ENCODE measurements around the gene HMX2. TPM values are rescaled to one million over a fixed set of nuclear protein-coding genes. Genes with fewer than 3 reads are reported as not detected.

The HMX2 gene
- total RNA-seq, 1 experiment from 2014 or later = 0.46 TPM

DNA sequence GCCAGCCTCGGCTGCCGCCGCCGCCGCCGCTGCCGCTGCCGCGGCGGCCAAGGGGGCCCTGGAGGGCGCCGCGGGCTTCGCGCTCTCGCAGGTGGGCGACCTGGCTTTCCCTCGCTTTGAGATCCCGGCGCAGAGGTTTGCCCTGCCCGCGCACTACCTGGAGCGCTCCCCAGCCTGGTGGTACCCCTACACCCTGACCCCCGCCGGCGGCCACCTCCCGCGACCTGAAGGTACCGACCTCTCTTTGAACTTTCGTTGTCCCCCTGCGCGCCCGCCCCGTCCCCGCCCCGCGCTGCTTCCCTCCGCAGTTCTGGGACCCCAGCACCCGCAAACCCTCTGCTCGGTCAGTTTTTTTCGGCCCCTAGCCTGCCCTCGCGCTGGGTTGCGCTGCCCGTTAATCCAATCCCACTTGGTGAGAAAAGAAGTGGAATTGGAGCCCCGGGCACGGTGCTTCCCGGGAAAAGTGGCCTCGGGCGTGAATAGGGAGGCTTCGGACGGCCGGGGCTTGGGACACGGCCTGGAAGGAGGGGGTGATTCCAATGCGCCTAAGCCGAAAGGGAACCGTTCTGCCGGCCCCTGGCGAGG, 11.6 kb upstream of the HMX2 start:
- Mint-ChIP-seq H3K27me3 (ENCODE audit: low read depth) (peaks cover 98% of the 10 kb centered on the region), H3K9me3 (peaks cover 2 to 8% of the 10 kb centered on the region in 2 experiments; a peak in 3 of 5 replicates), H3K4me1 (peaks cover 35 to 54% of the 10 kb centered on the region in 2 experiments), H3K4me3 (peak overlapping the region; percentile 54 to 85), H3K36me3 (ENCODE audit: insufficient read depth in 1 of 3, low read depth in 3 of 3) (no peaks in the 10 kb centered on the region), H3K27ac (no peak overlapping the region)
- no peaks in the 10 kb centered on the region; the same call in 1 of the 2 replicates for H3K4me1 ChIP-seq (ENCODE audit: insufficient read depth, low read length)
- no peaks in the 10 kb centered on the region for H3K9me3 ChIP-seq (ENCODE audit: control insufficient read depth, low read depth, low read length)
- H3K14ac ChIP-seq (ENCODE audit: insufficient read depth, low read length) = no peak overlapping the region
- H4K8ac ChIP-seq (replicated peaks; ENCODE audit: insufficient read length, low read depth, low read length) = no peak overlapping the region
- H3K27me3 ChIP-seq (ENCODE audit: insufficient read depth, low read length) = peaks cover 80% of the 10 kb centered on the region
- no peak overlapping the region for H4K91ac ChIP-seq (ENCODE audit: insufficient read length, low read depth, low read length)
- H2BK120ac ChIP-seq (ENCODE audit: low read depth, low read length, poor library complexity, severe bottlenecking) = no peak overlapping the region
- no peak overlapping the region for H3K9ac ChIP-seq (ENCODE audit: extremely low read depth, insufficient read length, low read length)
- no peak for DNase-seq
- no peaks in the 10 kb centered on the region for H4K20me1 ChIP-seq (ENCODE audit: control insufficient read depth, insufficient read depth, insufficient read length)
- no peak overlapping the region for H3K27ac ChIP-seq (ENCODE audit: insufficient read length, low read depth, low read length)
- H2BK15ac ChIP-seq (ENCODE audit: low read depth, low read length) = no peak overlapping the region
- no peak for TF ChIP-seq CTCF (conservative IDR thresholded peaks at IDR 0.05)
- H3K23me2 ChIP-seq (ENCODE audit: insufficient read length, low read depth, low read length, poor library complexity, severe bottlenecking) = peaks cover 38% of the 10 kb centered on the region
- WGBS (ENCODE audit: extremely low coverage, insufficient read length, low lambda C conversion rate) = no CpG with 5 or more reads among the region's 59 CpGs
- H3T11ph ChIP-seq (ENCODE audit: low read length) = no peak overlapping the region
- no peak overlapping the region for H2AK5ac ChIP-seq (ENCODE audit: insufficient read length, low read length)
- no peak overlapping the region for H3K23ac ChIP-seq (ENCODE audit: insufficient read length, low read depth, low read length)
- no peak overlapping the region for H2BK12ac ChIP-seq (ENCODE audit: insufficient read length, low read depth, low read length)
- no peak overlapping the region for H2AFZ ChIP-seq (ENCODE audit: low read length)
- no peak overlapping the region for H3K18ac ChIP-seq (ENCODE audit: insufficient read length, low read depth, low read length)
- no peak overlapping the region for H3K4ac ChIP-seq (ENCODE audit: low read depth, low read length)
- peak overlapping the region; percentile 62 for H3K4me2 ChIP-seq (ENCODE audit: insufficient read depth, insufficient read length, low read length)
- no peaks in the 10 kb centered on the region for H3K79me2 ChIP-seq (ENCODE audit: insufficient read depth, low read length)
- no peak overlapping the region for H3K56ac ChIP-seq (ENCODE audit: insufficient read length, low read depth, low read length)
- H3K79me1 ChIP-seq (ENCODE audit: insufficient read depth, low read depth, low read length, poor library complexity, severe bottlenecking) = no peaks in the 10 kb centered on the region
- H2BK20ac ChIP-seq (ENCODE audit: low read depth, low read length, poor library complexity, severe bottlenecking) = no peak overlapping the region
- no peak overlapping the region for H2BK5ac ChIP-seq (ENCODE audit: insufficient read length, low read length)
- H4K5ac ChIP-seq (ENCODE audit: insufficient read length, low read depth, low read length) = no peak overlapping the region
